GM21447 (cell line): ENCODE measurements around the gene FBXL15.

Source experiments
- ATAC-seq: cut with Tn5 transposase; IDR thresholded peaks from one replicate; pipeline ENCODE4 v1.9.1; 2021; ENCODE audit not compliant: unreplicated experiment

The FBXL15 gene

DNA sequence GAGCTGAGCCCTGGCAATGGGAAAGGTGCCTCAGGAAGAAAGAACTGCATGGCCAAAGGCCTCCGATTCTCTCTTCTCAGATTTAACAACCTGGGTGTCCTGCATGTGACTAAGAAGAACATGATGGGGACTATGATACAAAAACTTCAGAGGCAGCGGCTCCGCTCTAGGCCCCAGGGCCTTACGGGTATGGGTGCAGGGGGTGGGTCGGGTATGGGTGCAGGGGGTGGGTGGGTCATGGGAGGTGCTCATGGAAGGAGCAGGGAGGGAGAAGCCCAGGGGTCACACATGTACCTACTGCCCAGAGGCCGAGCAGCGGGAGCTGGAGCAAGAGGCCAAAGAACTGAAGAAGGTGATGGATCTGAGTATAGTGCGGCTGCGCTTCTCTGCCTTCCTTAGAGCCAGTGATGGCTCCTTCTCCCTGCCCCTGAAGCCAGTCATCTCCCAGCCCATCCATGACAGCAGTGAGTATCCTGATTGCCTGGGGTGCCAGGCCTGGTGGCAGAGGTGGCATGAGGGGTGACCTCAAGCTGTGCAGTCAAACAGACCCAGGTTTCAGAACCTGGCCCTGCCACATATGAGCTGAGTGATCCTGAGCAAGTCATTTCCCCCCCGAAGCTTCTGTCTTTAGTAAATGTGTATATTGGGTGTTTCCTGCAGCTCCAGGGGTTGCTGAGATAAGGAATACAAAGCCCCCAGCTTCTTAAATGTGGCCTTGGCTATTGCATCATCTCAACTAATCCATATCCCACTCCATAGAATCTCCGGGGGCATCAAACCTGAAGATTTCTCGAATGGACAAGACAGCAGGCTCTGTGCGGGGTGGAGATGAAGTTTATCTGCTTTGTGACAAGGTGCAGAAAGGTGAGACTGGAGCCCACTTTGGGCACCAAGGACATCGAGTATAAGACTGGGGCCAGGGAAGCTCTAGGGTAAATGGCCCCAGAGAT is 23.1 kb upstream of the FBXL15 start:
- ATAC-seq: no peak

DNA sequence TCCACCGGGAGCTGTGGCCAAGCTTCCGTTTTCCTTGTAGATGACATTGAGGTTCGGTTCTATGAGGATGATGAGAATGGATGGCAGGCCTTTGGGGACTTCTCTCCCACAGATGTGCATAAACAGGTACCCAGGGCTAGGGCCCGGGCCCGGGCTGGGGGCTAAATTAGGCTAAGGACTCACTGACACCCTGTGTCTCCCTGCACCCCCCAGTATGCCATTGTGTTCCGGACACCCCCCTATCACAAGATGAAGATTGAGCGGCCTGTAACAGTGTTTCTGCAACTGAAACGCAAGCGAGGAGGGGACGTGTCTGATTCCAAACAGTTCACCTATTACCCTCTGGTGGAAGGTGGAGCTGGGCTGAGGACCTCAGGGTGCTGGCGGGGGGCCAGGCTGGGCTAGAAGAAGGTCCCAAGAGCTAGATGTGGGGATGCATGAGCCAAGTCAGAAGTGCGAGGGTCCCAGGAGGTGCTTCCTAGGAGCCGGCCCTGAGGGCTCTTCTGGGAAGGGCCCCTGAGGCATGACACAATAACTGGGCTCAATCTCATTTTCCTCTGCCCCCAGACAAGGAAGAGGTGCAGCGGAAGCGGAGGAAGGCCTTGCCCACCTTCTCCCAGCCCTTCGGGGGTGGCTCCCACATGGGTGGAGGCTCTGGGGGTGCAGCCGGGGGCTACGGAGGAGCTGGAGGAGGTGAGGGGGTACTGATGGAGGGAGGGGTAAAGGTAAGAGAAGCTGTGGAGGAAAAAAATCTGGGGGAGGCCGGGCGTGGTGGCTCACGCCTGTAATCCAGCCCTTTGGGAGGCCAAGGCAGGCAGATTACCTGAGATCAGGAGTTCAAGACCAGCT is 22.2 kb upstream of the FBXL15 start:
- no peak for ATAC-seq

DNA sequence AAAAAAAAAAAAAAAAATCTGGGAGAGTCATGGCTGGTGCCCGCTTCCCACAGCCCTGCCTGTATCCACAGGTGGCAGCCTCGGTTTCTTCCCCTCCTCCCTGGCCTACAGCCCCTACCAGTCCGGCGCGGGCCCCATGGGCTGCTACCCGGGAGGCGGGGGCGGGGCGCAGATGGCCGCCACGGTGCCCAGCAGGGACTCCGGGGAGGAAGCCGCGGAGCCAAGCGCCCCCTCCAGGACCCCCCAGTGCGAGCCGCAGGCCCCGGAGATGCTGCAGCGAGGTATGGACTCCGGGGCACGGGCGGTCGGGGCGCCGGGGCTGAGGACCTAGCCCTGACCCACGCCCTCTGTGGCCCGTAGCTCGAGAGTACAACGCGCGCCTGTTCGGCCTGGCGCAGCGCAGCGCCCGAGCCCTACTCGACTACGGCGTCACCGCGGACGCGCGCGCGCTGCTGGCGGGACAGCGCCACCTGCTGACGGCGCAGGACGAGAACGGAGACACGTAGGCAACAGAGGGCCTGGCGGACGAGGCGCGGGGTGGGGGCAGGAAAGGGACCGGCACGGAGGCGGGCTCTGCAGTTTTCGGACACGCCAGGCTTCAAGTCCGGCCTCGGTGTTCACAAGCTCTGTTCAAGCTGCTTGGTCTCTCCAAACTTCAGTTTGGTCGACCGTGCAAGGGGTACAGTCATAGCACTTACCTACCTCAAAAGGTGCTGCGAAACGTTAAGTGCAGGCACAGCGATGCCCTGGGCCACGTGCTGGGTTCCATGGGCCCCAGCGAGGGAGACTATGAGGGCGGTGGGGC is 21.2 kb upstream of the FBXL15 start:
- ATAC-seq: peak; percentile 38

GRCh38 chr10:102400076-102400475 is 20.6 kb upstream of the FBXL15 start:
- no peak for ATAC-seq

- no peak for ATAC-seq
These were observed 19.9 kb upstream of the FBXL15 start for GRCh38 chr10:102400598-102401341.

DNA sequence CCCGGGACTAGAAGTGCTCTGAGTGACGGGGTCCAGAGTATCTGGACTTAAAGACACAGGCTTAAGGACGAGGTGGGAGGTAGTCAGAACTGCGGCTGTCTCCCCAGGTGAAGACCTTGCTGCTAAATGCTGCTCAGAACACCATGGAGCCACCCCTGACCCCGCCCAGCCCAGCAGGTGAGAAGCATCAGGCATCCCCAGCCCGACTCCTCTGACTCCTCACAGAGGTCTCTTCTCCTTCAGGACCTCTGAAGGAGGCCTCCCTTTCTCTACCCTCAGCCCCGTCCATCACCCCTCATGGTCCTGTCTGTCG is 19.3 kb upstream of the FBXL15 start:
- ATAC-seq: no peak

GRCh38 chr10:102401735-102402511 is 18.7 kb upstream of the FBXL15 start:
- no peak for ATAC-seq

GRCh38 chr10:102402512-102402896 is 18.1 kb upstream of the FBXL15 start:
- ATAC-seq: no peak

GRCh38 chr10:102403115-102403514 is 17.5 kb upstream of the FBXL15 start:
- no peak for ATAC-seq

DNA sequence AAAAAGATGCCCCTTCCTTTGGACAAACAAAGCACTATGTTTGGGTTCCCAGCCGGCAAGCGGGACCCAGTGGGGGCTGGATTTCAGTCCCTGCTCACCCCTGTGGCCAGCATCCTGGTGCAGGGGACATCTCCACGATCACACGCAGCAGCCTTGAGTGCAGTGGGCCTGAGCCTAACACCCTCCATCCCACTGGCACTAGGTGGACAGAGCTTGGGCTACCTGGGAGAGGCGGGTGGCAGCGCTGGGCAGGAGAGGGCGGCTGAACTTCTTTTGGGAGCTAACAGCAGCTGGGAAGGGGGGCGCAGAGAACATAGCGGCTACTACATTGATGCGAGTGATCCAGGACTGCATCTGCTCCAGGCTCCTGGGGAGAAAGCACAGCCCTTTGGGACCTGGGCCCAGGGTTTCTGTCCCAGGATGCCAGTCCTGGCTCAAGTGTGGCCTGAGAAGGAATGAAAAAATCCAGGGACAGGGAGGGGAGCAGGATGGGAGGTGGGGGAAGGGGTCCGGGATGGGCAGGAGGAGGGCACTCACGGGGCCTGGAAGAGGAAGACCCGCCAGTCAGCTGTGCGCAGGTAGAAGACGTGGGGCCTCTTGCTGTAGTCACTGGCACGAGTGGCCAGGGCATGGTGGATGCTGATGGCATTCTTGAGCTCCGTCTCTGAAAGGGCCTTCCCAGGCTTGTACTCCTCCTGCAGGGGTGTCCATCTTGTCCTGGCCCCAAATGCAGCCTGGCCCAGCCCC is 16.1 kb upstream of the FBXL15 start:
- ATAC-seq: no peak

- no peak for ATAC-seq
These were observed 15.5 kb upstream of the FBXL15 start for GRCh38 chr10:102405108-102405571.

DNA sequence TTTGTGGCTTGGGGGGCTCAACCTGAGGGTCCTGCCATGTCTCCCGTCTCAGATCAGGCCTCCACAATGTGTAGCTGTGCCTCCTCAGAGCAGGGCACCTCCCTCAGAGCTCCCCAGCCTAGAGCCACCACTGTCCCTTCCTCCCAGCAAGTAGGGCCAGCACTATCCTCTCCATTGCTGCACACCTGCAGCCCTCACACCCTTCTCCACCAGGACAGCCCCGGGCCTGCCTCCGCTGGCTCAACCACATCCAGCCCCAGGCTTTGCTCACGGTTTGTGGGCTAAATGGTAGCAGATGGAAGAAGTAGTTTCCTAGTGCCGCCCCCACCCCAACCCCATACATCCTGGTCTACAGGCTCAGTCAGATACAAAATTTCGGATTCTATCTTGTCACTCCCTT is 15.0 kb upstream of the FBXL15 start:
- no peak for ATAC-seq

DNA sequence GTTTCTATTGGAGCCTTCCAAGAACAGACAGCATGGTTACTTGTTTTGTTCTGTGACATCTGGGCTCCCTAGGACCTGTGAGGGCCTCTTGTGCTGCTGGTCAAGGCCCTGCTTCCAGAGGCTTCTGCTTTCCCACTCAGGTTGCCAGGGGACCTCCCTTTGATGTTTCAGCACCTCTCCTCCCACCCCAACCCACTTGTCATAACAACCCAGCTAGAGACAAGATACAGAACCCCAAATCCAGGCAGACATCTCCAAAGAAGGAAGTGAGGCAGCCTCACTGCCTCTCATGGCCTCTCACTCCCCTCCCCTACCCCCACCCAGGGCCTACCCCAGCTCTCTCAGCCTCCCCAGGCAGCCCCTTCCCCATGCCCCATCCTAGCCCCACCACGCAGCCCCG is 13.8 kb upstream of the FBXL15 start:
- ATAC-seq: no peak

GRCh38 chr10:102407425-102408130 is 13.1 kb upstream of the FBXL15 start:
- ATAC-seq: no peak

- no peak for ATAC-seq
These were observed 12.4 kb upstream of the FBXL15 start for GRCh38 chr10:102408131-102408727.

- no peak for ATAC-seq
These were observed 11.7 kb upstream of the FBXL15 start for GRCh38 chr10:102408728-102409603.
